ENCODE measurements around the gene ISX. TPM values are rescaled to one million over a fixed set of nuclear protein-coding genes. Genes with fewer than 3 reads are reported as not detected.

ISX gene
- total and polyA plus RNA-seq, 2 of the 13 experiments (the other 11 are each of a cell fraction or from before 2014, with no cell fraction given): 1.4 to 1.8 TPM

DNA sequence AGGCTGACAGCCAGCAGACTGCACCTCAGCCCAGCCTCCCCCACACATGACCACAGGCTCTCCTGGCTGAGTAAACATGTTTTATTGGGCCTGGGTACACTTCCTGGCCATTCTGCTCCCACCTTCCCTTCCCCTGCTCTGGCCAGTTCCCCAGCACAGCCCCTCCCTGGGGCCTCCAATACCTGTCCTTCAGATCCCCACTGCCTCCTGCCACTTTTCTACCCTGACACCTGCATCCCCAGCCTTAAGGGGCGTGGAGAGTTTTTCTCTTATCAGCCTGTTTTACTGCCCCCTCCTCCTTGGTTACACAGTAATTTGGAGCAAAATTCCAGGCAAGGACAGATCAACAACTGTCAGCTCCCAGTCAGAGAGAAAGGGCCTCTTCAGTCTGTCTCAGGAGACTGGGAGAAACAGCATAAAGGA lies at the start of gene ISX (continued):
- TF ChIP-seq, protein P1, sequence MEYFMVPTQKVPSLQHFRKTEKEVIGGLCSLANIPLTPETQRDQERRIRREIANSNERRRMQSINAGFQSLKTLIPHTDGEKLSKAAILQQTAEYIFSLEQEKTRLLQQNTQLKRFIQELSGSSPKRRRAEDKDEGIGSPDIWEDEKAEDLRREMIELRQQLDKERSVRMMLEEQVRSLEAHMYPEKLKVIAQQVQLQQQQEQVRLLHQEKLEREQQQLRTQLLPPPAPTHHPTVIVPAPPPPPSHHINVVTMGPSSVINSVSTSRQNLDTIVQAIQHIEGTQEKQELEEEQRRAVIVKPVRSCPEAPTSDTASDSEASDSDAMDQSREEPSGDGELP (IDR thresholded peaks at IDR 0.05; ENCODE audit: borderline replicate concordance, low read depth): peak; percentile 29; the same call in 1 of the 2 replicates
- TF ChIP-seq, protein P2, sequence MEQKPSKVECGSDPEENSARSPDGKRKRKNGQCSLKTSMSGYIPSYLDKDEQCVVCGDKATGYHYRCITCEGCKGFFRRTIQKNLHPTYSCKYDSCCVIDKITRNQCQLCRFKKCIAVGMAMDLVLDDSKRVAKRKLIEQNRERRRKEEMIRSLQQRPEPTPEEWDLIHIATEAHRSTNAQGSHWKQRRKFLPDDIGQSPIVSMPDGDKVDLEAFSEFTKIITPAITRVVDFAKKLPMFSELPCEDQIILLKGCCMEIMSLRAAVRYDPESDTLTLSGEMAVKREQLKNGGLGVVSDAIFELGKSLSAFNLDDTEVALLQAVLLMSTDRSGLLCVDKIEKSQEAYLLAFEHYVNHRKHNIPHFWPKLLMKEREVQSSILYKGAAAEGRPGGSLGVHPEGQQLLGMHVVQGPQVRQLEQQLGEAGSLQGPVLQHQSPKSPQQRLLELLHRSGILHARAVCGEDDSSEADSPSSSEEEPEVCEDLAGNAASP (CRISPR knock-in tag; IDR thresholded peaks at IDR 0.05; ENCODE audit: borderline replicate concordance): no peak
- TF ChIP-seq CEBPG (CRISPR knock-in tag; IDR thresholded peaks at IDR 0.05): no peak
- peak; percentile 77; the same call in 1 of the 2 replicates for TF ChIP-seq ZNF292 (CRISPR knock-in tag; IDR thresholded peaks at IDR 0.05; ENCODE audit: borderline replicate concordance, low read depth)
- no peak for TF ChIP-seq SYNCRIP (IDR thresholded peaks at IDR 0.05; ENCODE audit: insufficient read depth, low read depth, low read length)
- TF ChIP-seq, protein P3, sequence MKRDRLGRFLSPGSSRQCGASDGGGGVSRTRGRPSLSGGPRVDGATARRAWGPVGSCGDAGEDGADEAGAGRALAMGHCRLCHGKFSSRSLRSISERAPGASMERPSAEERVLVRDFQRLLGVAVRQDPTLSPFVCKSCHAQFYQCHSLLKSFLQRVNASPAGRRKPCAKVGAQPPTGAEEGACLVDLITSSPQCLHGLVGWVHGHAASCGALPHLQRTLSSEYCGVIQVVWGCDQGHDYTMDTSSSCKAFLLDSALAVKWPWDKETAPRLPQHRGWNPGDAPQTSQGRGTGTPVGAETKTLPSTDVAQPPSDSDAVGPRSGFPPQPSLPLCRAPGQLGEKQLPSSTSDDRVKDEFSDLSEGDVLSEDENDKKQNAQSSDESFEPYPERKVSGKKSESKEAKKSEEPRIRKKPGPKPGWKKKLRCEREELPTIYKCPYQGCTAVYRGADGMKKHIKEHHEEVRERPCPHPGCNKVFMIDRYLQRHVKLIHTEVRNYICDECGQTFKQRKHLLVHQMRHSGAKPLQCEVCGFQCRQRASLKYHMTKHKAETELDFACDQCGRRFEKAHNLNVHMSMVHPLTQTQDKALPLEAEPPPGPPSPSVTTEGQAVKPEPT (CRISPR knock-in tag; IDR thresholded peaks at IDR 0.05; ENCODE audit: low read depth): no peak
- TF ChIP-seq NFIB (CRISPR knock-in tag; IDR thresholded peaks at IDR 0.05; ENCODE audit: borderline replicate concordance): no peak
- TF ChIP-seq TEAD3 (CRISPR knock-in tag; optimal IDR thresholded peaks at IDR 0.05; ENCODE audit: borderline replicate concordance): peak; percentile 58
- TF ChIP-seq SALL2 (CRISPR knock-in tag; IDR thresholded peaks at IDR 0.05): no peak
- no peak for TF ChIP-seq ZNF382 (CRISPR knock-in tag; IDR thresholded peaks at IDR 0.05; ENCODE audit: borderline replicate concordance)
- no peak for TF ChIP-seq XBP1 (CRISPR knock-in tag; IDR thresholded peaks at IDR 0.05)
- TF ChIP-seq MAZ (IDR thresholded peaks at IDR 0.05; ENCODE audit: borderline replicate concordance, low read depth, low read length): no peak
- no peak for TF ChIP-seq MAZ (CRISPR knock-in tag; IDR thresholded peaks at IDR 0.05; ENCODE audit: low read depth)
- no peak for TF ChIP-seq ZBTB2 (CRISPR knock-in tag; IDR thresholded peaks at IDR 0.05; ENCODE audit: low read depth)
- TF ChIP-seq TBX2 (CRISPR knock-in tag; IDR thresholded peaks at IDR 0.05; ENCODE audit: borderline replicate concordance): peak; percentile 45; the same call in 1 of the 2 replicates
- TF ChIP-seq SUZ12 (IDR thresholded peaks at IDR 0.05; ENCODE audit: low read depth, low read length): no peak
- TF ChIP-seq ZMYM4 (CRISPR knock-in tag; IDR thresholded peaks at IDR 0.05): 0 out of 2 replicates have a peak, but pooled peaks have one; percentile 18
- TF ChIP-seq ZNF678 (CRISPR knock-in tag; IDR thresholded peaks at IDR 0.05): no peak
- TF ChIP-seq MEF2D (CRISPR knock-in tag; IDR thresholded peaks at IDR 0.05): no peak
- TF ChIP-seq HHEX (CRISPR knock-in tag; IDR thresholded peaks at IDR 0.05): no peak
- TF ChIP-seq ZNF589 (CRISPR knock-in tag; conservative IDR thresholded peaks at IDR 0.05): no peak
- no peak for TF ChIP-seq KDM5B (CRISPR knock-in tag; IDR thresholded peaks at IDR 0.05; ENCODE audit: borderline replicate concordance)
- no peak for TF ChIP-seq ZBTB42 (CRISPR knock-in tag; IDR thresholded peaks at IDR 0.05)
- no peak for TF ChIP-seq FOXP1 (IDR thresholded peaks at IDR 0.05)
- peak; percentile 46; the same call in 1 of the 2 replicates for TF ChIP-seq FOXP1 (CRISPR knock-in tag; IDR thresholded peaks at IDR 0.05)
- TF ChIP-seq MAF1 (CRISPR knock-in tag; IDR thresholded peaks at IDR 0.05; ENCODE audit: borderline replicate concordance): no peak
